Measurements from ENCODE around the gene RAB10.
"Not testable (repeated sequence)": the region's sequence is repeated elsewhere in the genome, so short reads cannot be mapped to it uniquely, and the experiment has no call there.

The RAB10 gene

GRCh38 chr2:26064846-26065245, 31.0 kb downstream of the RAB10 start:
- no peak for DNase-seq

- no peak for DNase-seq
Observed at GRCh38 chr2:26067186-26067974, 33.5 kb downstream of the RAB10 start.

DNA sequence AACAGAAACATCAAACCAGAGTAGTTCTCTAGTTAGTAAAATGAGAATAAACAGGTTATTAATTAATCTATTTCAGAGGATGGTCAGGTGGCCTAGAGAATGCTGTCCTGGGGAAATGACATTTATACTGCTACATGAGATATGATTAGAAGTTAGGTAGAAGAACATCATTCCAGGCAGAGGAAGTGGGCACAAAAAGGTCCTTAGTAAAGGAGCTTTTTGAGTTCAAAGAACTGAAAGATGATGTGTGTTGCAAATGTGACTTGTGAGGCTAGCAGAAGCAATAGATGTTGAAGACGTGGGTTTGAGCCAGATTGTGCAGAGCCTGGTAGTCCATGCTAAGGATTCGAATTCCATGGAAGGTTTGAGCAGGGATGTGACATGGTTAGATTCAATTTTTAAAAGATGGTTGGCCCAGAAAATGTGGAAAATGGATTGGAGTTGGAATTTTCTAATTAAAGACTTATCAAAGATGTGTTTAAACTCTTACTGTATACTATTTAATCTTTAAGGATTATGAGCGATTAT, 34.2 kb downstream of the RAB10 start:
- no peak for DNase-seq

DNA sequence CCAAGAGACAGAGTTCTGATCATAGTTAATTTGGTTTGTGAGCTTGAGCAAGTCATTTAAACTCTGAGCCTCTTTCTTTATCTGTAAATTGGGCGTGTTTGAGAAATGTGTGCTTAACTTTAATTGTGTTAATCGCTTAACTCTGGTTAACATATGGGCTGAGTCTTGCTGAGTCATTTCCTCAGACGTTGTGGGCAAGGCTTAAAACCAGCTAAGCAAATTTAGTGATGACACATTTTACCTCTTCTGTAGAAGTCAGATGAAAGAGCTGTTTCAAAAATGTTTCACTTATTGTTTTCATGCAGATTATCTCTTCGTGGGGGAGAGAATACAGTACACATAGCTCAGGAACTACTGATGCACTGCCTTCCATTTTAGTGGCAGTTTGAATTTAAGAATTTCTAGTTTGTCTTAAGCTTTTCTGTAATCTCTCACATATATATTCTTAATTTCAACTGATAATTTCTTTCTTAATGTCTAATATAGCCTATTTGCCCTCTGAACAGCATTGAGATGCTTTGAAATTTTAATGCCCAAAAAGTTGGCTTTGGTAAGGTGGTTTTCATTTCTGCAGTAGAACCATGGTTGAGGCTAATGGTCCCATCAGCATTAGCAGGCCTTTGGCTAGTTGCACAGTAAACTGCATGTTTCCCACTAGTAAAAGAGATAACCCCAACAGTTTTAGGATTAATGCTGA, 34.9 kb downstream of the RAB10 start:
- DNase-seq = no peak

DNA sequence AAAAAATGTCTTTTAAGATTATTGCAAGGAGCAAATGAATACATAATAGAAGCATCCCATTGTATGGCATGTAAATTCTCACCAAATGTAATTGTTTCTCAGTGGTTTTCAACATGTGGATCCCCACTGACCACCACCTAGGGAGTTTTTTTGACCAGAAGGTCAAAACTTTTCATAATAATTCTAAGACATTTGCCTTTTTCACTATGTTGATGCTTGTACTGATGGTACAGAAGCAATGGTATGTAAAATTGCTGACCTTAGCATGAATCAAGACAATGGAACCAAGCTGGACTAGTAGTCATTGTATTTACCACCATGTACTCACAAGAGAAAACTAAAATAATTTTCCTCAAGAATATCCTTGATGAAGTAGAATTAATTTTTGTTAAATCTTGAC, 36.8 kb downstream of the RAB10 start:
- no peak for DNase-seq

DNA sequence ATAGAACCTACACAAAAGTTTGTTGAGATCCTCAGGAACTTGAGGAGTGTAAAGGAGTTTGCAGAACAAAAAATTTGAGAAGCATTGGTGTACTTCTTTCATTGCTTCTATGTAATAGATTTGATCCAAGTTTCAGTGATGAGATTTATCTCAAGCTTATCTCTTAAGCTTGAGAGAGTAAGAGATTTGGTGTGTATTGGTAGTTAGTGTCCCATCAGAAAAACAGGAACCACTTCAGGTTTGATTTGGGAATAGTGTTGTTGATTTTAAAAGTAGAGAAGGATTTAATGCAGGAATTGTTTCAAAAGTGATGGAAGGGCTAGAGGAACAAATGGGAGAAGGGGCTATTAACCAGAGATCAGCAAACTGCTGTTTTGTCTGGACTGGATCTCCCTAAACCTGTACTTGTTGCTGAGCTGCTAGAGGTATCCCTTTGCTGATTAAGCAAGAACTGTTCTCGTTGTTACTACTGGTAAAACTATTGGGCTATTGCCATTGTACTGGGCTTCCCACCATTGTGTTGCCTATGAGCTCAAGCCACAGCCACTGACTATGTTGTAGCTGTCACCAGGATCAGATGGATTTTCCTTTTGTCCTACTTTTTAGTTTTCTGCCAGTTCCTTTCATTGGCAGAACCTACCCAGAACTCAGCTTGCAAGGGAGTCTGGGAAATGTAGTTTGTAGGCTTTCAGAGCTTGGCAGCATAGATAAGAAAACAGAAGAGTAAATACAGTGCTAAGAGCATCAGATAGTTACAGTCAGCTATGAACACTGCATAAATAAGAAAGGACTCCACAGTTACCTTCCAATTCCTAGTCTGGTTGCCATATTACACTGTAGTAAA, 39.3 kb downstream of the RAB10 start:
- DNase-seq = no peak

DNA sequence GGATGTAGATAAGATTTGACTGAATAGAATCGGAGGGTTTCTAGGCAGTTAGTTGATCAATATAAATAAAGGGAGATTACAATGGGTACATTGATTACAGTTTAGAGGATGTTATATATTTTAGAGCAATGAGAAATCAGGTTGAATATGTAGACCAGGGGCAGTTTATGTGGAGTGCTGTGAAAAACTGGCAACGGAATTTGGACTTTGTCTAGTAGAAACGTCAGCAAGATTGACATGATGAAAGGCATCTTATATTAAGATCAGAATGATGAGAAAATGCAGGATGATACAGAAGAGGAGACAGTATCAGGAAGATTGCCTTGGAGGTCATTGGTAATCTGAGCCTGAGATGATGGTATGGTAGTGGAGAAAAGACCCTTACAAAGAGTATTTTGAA, 39.9 kb downstream of the RAB10 start:
- no peak for DNase-seq

- no peak for DNase-seq
Observed at GRCh38 chr2:26074676-26075075, 40.8 kb downstream of the RAB10 start.

- no peak for DNase-seq
Observed at GRCh38 chr2:26075173-26075572, 41.3 kb downstream of the RAB10 start.

DNA sequence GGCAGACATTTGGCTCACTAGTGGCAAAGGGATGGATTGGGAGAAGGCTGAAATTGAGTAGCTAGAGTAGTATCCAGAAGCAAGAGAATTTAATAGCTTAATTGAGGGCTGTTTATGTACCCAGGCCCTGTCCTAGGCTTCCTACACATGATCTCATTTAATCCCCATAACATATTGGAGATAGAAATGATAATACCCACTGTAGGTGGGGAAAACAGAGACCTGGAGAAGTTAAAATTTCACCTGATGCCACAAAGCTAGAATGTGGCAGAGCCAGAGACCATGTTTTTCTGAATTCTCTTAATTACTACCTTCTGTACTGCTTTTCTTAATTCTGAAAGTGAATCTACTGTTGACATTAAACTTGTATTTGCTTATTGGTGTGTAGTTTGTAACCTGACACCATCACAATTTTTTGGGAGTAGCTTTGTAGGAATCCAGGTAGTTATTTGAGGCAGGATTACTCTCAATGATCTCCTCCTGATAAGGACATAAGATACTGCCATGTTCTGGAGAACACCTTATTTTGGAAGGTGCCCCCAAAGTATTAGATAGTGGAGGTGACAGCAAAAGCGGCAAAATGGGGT, 42.2 kb downstream of the RAB10 start:
- no peak for DNase-seq

DNA sequence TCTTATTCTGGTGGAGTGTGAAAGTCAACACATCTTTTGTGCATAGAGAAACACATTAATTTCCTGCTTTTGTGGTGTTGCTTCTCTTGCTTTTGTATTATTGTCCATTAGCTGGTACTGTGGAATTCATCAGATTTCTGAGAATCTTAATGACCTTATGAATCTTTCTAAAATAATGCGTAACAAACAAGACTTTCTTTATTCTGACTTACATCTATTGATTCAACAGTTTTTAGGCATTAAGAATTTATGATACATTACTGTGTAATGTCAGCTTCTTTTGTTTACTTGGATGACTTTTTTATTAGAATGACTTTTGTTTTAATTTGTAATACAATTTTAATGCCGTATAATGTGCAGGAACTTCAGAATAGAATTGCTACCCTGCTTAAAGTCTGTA, 43.4 kb downstream of the RAB10 start:
- no peak for DNase-seq

- no peak for DNase-seq
Observed at GRCh38 chr2:26078939-26079338, 45.1 kb downstream of the RAB10 start.

DNA sequence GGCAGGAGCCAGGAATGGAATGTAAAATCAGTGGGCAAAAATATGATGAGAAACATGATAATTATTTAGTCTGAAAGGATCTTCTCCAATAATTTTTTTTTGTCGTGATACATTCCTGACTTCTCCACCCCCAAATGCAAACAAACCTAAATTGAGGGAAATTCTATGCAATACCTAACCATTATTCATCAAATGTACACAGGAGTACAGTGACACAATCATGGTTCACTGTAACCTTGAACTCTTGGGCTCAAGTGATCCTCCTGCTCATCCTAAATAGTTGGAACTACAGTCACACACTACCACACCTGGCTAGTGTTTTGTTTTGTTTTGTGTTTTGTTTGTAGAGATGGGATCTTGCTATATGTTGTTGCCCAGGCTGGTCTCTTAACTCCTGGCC, 46.5 kb downstream of the RAB10 start:
- DNase-seq = no peak

- DNase-seq = not testable (repeated sequence)
Observed at GRCh38 chr2:26080925-26081324, 47.0 kb downstream of the RAB10 start.

- DNase-seq = no peak
Observed at GRCh38 chr2:26081556-26081955, 47.7 kb downstream of the RAB10 start.

- no peak for DNase-seq
Observed at GRCh38 chr2:26086155-26086637, 52.3 kb downstream of the RAB10 start.

GRCh38 chr2:26086779-26087178, 52.9 kb downstream of the RAB10 start:
- DNase-seq = no peak

DNA sequence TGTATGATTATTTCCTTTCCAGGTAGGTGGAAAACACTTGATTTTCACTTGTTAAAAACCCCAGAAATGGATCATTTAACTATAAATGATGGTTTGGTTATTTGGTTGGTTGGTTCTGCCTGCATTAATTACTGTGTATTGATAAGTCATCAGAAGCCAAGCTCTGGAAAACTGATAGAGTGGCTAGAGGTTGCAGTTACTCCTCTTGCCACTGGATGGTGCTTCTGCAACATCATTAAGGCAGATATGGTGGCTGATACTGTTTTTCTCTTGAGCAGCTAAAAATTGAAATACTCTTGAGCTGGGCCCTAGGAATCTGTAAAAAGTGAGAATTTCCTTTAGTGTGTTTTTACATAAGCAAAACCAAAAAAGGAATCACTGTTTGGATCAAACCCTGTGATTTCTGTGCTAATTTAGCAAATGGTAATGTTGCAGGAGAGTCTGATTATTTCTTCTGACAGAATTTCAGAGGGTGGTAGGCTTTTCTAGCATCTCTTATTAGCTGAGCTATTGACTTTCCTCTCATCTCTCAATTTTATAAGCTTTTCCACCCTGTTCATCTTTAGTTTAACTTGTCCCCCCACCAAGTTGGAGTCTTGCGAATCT, 54.3 kb downstream of the RAB10 start:
- no peak for DNase-seq

GRCh38 chr2:26088931-26089330, 55.0 kb downstream of the RAB10 start:
- DNase-seq = not testable (repeated sequence)

- no peak for DNase-seq
Observed at GRCh38 chr2:26089337-26089736, 55.5 kb downstream of the RAB10 start.

DNA sequence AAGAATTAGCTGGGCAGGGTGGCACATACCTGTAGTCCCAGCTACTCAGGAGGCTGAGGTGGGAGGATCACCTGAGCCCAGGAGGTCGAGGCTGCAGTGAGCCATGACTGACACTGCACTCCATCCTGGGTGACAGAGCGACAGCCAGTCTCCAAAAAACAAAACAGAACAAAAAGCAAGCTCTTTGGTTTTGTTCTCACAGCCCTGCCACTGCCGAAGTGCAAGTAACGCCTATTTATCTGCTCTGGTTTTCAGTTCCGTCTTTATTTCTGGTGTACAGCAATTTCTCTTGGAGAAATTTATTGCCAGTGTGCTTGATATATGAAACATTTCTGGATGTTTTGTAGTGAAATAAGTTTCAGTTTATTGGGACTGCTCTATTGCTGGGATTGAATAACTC, 61.9 kb downstream of the RAB10 start:
- DNase-seq = no peak

GRCh38 chr2:26099933-26100332, 66.0 kb downstream of the RAB10 start:
- DNase-seq = no peak

Data from NCI-H524 treated with DMSO at 0.1 percent for 48 hours (cell line).